OCI-LY3 (cell line): Measurements from ENCODE around the gene DNASE1L1.
A peak's percentile ranks its signal among the peaks of the same experiment; 100 is the strongest.

ENCODE experiments used
- H2AFZ ChIP-seq: fragments of 200-600, 300-600 bp; shearing (Covaris generic); 2 replicates; pipeline ENCODE4 v1.6.0; 2014; ENCODE audit warnings: antibody characterized with exemption, low read depth, low read length
- H3K27ac ChIP-seq: fragments of 200-600, 300-600 bp; sonication (generic); 2 replicates; pipeline ENCODE4 v1.5.1; 2014; ENCODE audit warnings: mild to moderate bottlenecking, low read length, moderate library complexity, mixed read lengths
- H3K27me3 ChIP-seq: fragments of 200-600, 300-600 bp; sonication (generic); 2 replicates; pipeline ENCODE4 v1.6.1; 2014; ENCODE audit warnings: low read depth, low read length, mixed read lengths
- H3K36me3 ChIP-seq: fragments of 200-600, 300-600 bp; sonication (generic); replicated peaks from 2 replicates; pipeline ENCODE3; 2014; ENCODE audit warnings: low read depth, low read length, mixed read lengths
- H3K4me1 ChIP-seq: fragments of 300-600, 200-600 bp; sonication (generic); 2 replicates; pipeline ENCODE4 v1.6.1; 2014; ENCODE audit warnings: low read length, mixed read lengths
- H3K4me2 ChIP-seq: fragments of 200-600, 300-600 bp; sonication (generic); 2 replicates; pipeline ENCODE4 v1.6.1; 2014; ENCODE audit warnings: low read length, mixed read lengths
- H3K4me3 ChIP-seq: fragments of 300-600, 200-600 bp; sonication (generic); 2 replicates; pipeline ENCODE4 v1.5.1; 2014; ENCODE audit warnings: antibody characterized with exemption, mild to moderate bottlenecking, low read length, moderate library complexity
- H3K79me2 ChIP-seq: fragments of 300-600, 200-600 bp; shearing (Covaris generic); 2 replicates; pipeline ENCODE4 v1.6.1; 2014; ENCODE audit warnings: mild to moderate bottlenecking, low read length, mixed read lengths
- H3K9ac ChIP-seq: fragments of 300-600, 200-600 bp; shearing (Covaris generic); 2 replicates; pipeline ENCODE4 v1.6.0; 2014; ENCODE audit warnings: mild to moderate bottlenecking, low read length, moderate library complexity
- H3K9me3 ChIP-seq: fragments of 200-600, 300-600 bp; shearing (Covaris generic); 2 replicates; pipeline ENCODE4 v1.6.1; 2014; ENCODE audit warnings: low read length, mixed read lengths; ENCODE audit not compliant: insufficient read depth
- H4K20me1 ChIP-seq: fragments of 200-600, 300-600 bp; sonication (generic); 2 replicates; pipeline ENCODE4 v1.6.1; 2016; ENCODE audit warnings: low read length, mixed read lengths; ENCODE audit not compliant: insufficient read depth
- EZH2phosphoT487 ChIP-seq: fragments of 200-600 bp; shearing (Covaris generic); IDR thresholded peaks from 2 replicates; pipeline ENCODE4 v1.6.1; 2018; ENCODE audit warnings: antibody characterized with exemption, mixed run types, low read depth
- TF ChIP-seq, protein P1 (sequence below): fragments of 200-600, 300-600 bp; sonication (generic); IDR thresholded peaks from 2 replicates; pipeline ENCODE4 v1.5.1; 2014; ENCODE audit warnings: antibody characterized with exemption, low read length, low read depth

Gene DNASE1L1

DNA sequence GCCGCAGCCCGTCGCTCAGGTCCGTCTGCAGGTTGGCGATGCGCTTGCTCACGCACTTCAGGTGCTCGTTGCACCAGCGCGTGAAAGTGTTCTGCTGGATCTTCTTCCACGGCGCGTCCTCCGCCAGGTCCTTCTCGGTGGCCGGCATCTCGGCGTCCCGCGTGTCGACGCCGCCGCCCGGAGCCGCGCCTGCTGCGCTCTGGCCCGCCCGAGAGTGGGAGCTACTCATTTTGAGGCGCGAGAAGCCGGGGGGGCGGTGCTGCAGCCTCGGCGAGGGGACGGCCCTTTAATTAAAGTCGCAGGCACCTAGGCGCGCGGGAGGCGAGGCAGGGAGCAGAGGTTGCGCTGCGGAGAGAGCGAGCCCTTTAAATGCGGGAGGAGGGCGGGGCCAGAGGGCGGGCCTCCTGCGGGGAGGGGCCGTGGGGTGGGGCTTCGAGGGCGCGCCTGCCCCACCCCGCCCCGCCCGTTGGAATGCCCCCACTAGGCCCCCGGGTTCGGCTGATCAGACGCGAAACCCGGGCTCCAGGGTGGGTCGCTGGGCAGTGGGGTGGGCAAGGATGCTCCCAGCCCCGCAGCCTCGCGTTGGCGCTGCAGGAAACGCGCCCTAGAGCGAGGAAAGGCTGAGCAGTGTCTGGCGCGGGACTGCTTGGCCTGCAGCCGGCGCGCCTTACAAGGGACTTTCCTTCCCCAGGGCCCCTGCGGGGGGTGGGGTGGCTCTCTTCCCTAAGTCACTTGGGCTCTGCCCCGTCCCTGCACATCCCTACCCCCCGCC, 37.9 kb downstream of the DNASE1L1 start:
- Histone ChIP-seq H3K36me3 (peaks cover 22% of the 10 kb centered on the region), H3K27me3 (no peaks in the 10 kb centered on the region), H3K4me3 (peak overlapping the region; percentile 99), H4K20me1 (peaks cover 23% of the 10 kb centered on the region), H3K4me2 (peak overlapping the region; percentile 100), H3K9ac (peak overlapping the region; percentile 94), H3K79me2 (peaks cover 48% of the 10 kb centered on the region), H2AFZ (no peak overlapping the region), H3K9me3 (no peaks in the 10 kb centered on the region), H3K4me1 (peaks cover 35% of the 10 kb centered on the region), H3K27ac (peak overlapping the region; percentile 89)
- TF ChIP-seq, protein P1, sequence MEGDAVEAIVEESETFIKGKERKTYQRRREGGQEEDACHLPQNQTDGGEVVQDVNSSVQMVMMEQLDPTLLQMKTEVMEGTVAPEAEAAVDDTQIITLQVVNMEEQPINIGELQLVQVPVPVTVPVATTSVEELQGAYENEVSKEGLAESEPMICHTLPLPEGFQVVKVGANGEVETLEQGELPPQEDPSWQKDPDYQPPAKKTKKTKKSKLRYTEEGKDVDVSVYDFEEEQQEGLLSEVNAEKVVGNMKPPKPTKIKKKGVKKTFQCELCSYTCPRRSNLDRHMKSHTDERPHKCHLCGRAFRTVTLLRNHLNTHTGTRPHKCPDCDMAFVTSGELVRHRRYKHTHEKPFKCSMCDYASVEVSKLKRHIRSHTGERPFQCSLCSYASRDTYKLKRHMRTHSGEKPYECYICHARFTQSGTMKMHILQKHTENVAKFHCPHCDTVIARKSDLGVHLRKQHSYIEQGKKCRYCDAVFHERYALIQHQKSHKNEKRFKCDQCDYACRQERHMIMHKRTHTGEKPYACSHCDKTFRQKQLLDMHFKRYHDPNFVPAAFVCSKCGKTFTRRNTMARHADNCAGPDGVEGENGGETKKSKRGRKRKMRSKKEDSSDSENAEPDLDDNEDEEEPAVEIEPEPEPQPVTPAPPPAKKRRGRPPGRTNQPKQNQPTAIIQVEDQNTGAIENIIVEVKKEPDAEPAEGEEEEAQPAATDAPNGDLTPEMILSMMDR, result no peak
- TF ChIP-seq EZH2phosphoT487, result no peak

DNA sequence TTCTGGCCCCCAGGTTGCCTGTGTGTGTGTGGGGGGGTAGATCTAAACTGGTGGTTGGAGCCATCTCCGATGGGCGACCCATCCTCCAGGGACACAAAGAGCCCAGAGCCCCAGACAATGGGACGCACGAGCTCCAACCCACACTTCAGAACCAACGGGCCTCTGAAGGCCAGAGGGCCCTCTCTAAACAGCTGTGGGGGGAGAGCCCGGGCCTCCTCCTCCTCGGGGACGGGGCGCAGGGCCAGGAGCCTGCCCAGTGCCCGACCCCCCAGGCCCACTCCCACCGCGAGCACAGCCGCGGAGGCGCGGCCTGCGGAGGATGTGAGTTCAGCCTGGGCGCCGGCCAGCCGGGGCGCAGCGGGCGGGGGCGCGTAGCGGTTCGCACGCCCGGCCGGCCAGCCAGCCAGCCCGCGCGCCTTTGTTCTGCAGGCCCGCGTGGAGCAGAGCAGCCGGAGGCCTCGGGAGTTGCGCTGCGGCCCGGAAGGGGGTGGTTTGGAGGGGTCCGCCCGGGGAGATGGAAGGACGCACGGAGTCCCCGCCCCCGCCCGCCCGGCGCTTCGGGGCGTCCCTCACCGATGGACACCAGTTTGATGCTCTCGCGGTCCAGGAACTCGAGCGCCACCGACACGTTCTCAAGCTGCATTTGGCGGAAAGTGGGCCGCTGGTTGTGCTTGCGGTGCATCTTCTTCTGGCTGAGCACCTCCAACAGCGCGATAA, 38.6 kb downstream of the DNASE1L1 start:
- Histone ChIP-seq H3K4me3 (peak overlapping the region; percentile 99), H3K4me1 (peaks cover 35% of the 10 kb centered on the region), H2AFZ (no peak overlapping the region), H3K9me3 (no peaks in the 10 kb centered on the region), H3K27me3 (no peaks in the 10 kb centered on the region), H3K27ac (peak overlapping the region; percentile 82), H3K4me2 (peak overlapping the region; percentile 100), H3K36me3 (peaks cover 29% of the 10 kb centered on the region), H4K20me1 (peaks cover 23% of the 10 kb centered on the region), H3K79me2 (peaks cover 49% of the 10 kb centered on the region), H3K9ac (peak overlapping the region; percentile 82)
- TF ChIP-seq EZH2phosphoT487, result no peak
- TF ChIP-seq, protein P1, result no peak

DNA sequence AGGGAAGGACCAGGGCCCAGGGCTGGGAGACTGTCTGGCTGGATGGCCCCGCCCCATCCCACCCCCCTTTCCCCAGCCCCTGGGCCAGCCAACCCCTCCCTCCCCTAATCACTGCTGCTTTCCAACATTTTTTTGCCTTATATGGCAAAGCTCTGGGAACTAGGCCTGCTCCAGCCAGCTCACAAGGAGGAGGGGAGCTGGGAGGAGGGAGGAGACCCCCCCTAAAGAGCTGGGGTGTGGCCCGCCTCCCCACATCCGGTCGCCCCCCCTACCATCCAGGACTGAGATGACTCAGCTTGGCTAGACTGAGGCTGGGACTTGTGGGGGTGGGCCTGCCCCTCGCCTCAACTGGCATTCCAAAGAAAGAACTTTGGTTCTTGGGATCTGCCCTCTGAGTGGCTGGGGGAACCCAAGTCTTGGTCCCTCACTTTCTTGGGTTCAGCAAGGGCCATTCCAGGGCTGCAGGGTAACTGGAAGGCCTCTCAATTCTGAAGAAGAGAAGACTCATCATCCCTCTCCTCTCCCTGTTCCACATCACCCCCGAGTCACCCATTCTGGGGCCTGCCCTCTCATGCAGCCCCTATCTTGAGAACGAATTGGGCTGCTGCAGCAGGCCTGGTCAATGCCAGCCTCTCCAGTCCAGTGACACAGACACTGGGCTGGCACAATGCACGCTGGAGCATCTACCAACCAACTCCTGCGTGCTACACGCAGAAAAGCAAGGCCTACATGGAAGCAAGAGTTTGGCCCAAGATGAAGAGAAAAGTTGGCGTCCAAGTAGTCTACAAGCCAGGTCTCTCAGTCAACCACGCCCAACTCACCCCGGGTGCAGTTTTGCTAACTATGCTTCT, 39.4 kb downstream of the DNASE1L1 start:
- H3K27ac ChIP-seq, result peak overlapping the region; percentile 82
- H3K79me2 ChIP-seq, result peaks cover 49% of the 10 kb centered on the region
- H3K4me2 ChIP-seq, result peak overlapping the region; percentile 100
- H3K36me3 ChIP-seq, result peaks cover 29% of the 10 kb centered on the region
- H3K9ac ChIP-seq, result peak overlapping the region; percentile 82
- peak overlapping the region; percentile 99 for H3K4me3 ChIP-seq
- H3K4me1 ChIP-seq, result peaks cover 27% of the 10 kb centered on the region
- H3K27me3 ChIP-seq, result no peaks in the 10 kb centered on the region
- no peak overlapping the region for H2AFZ ChIP-seq
- TF ChIP-seq, protein P1, result no peak
- no peak for TF ChIP-seq EZH2phosphoT487
- no peaks in the 10 kb centered on the region for H3K9me3 ChIP-seq
- H4K20me1 ChIP-seq, result peaks cover 23% of the 10 kb centered on the region
